Measurements from ENCODE around the gene ALX4. TPM values are rescaled to one million over a fixed set of nuclear protein-coding genes. Genes with fewer than 3 reads are reported as not detected.
A peak's percentile ranks its signal among the peaks of the same experiment; 100 is the strongest.

ALX4 gene
- total RNA-seq, 4 donors from 2014 or later = 0.10 to 0.11 TPM; not detected in 2

GRCh38 chr11:44219830-44220796 is 89.8 kb downstream of the ALX4 start:
- H3K4me1 ChIP-seq = peaks cover 21 to 24% of the 10 kb centered on the region in 2 donors
- no peaks in the 10 kb centered on the region for H3K27me3 ChIP-seq
- peak in 1 of 2 donors; percentile 50 for DNase-seq
- intact Hi-C loops (cut with DNase I) = no loop called here
- H3K27ac ChIP-seq = peak overlapping the region; percentile 2 to 39 (median 30)
- 50 to 60% methylated on average over 4 of the region's 4 CpGs for WGBS, 2 donors
- no peak for TF ChIP-seq POLR2A (IDR thresholded peaks at IDR 0.05)
- no peak for TF ChIP-seq CTCF (IDR thresholded peaks at IDR 0.05)
- H3K4me3 ChIP-seq (replicated peaks in 1 of 3) = no peak overlapping the region
- no peaks in the 10 kb centered on the region for H3K9me3 ChIP-seq
- no peaks in the 10 kb centered on the region for H3K36me3 ChIP-seq

- no peaks in the 10 kb centered on the region for H3K9me3 ChIP-seq
- no peaks in the 10 kb centered on the region for H3K27me3 ChIP-seq
- intact Hi-C loops (cut with DNase I) = no loop called here
- no peak overlapping the region for H3K4me3 ChIP-seq (replicated peaks in 1 of 3)
- TF ChIP-seq CTCF (IDR thresholded peaks at IDR 0.05) (no peak), POLR2A (IDR thresholded peaks at IDR 0.05) (no peak)
- WGBS, 2 donors = 87 to 90% methylated on average over 1 of the region's 1 CpG
- no peak for DNase-seq
- H3K36me3 ChIP-seq = no peaks in the 10 kb centered on the region
- H3K27ac ChIP-seq = no peak overlapping the region
- H3K4me1 ChIP-seq = peaks cover 21 to 24% of the 10 kb centered on the region in 2 donors
These were observed 92.5 kb downstream of the ALX4 start for GRCh38 chr11:44217432-44217831.

- Histone ChIP-seq H3K36me3 (no peaks in the 10 kb centered on the region), H3K27me3 (no peaks in the 10 kb centered on the region), H3K4me1 (no peaks in the 10 kb centered on the region), H3K4me3 (replicated peaks in 1 of 3) (no peak overlapping the region), H3K27ac (no peak overlapping the region), H3K9me3 (no peaks in the 10 kb centered on the region)
- intact Hi-C loops (cut with DNase I) = no loop called here
- 96 to 98% methylated on average over 1 of the region's 1 CpG for WGBS, 2 donors
- TF ChIP-seq POLR2A (IDR thresholded peaks at IDR 0.05) (no peak), CTCF (IDR thresholded peaks at IDR 0.05) (no peak)
- DNase-seq = no peak
These were observed 96.8 kb downstream of the ALX4 start for GRCh38 chr11:44213148-44213547.

GRCh38 chr11:44212128-44212527 is 97.8 kb downstream of the ALX4 start:
- Histone ChIP-seq H3K27ac (no peak overlapping the region), H3K4me1 (no peaks in the 10 kb centered on the region), H3K9me3 (no peaks in the 10 kb centered on the region), H3K27me3 (no peaks in the 10 kb centered on the region), H3K36me3 (no peaks in the 10 kb centered on the region), H3K4me3 (replicated peaks in 1 of 3) (no peak overlapping the region)
- no peak for DNase-seq
- WGBS, 2 donors = 96 to 97% methylated on average over 6 of the region's 6 CpGs
- no peak for TF ChIP-seq CTCF (IDR thresholded peaks at IDR 0.05)
- TF ChIP-seq POLR2A (IDR thresholded peaks at IDR 0.05) = no peak
- intact Hi-C loops (cut with DNase I) = no loop called here

Other genes starting within 250 kb of the ALX4 start
- gene ACCS, start 243.9 kb downstream of the ALX4 start, total RNA-seq = 10 to 100 TPM; 14.4 to 23.2 (median 20.1) TPM
- 10 to 100 TPM; 53.2 to 95.8 (median 66.3) TPM for gene EXT2, start 214.5 kb downstream of the ALX4 start, total RNA-seq